ENCODE results near the gene CFTR.
A peak's percentile ranks its signal among the peaks of the same experiment; 100 is the strongest.
"Not testable (repeated sequence)": the region's sequence is repeated elsewhere in the genome, so short reads cannot be mapped to it uniquely, and the experiment has no call there.

The CFTR gene

DNA sequence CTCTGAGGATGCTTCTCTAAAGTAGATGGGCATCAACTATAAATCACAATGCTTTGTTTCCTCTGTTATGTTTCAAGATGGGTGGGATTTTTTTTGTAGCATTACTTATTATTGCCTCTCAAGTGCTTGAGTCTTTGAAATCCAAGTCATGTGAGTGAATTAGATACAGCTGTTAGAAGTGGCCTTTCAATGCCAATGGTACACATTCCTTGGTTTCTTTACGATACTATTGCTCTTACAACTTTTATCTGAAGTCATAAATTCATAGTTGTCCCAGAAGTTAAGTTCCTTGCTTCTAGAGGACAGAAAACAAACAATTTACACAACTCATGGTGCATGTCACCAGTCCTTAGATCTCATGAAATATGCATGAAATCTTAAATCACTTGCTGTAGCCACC is 15.5 kb downstream of the CFTR start:
- DNase-seq (ENCODE audit: low read depth): no peak

DNA sequence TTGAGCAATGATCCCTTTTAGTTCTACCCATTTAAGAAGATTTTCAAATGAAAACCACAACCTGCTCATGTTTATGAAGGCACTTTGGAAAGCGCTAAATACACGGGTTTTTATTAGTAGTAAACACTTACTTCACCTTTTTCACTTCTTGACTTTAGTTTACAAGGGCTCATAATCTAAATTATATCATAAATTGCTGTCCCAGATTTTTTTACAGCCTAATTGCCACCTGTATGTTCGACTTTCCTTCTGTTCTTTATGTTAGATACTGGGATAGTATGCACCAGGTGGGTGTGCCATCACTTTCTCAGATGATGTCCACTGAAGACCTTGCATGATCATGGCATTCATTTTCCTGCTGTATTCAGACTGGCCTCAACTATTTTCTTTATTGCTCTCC is 22.5 kb downstream of the CFTR start:
- DNase-seq (ENCODE audit: low read depth): no peak

DNA sequence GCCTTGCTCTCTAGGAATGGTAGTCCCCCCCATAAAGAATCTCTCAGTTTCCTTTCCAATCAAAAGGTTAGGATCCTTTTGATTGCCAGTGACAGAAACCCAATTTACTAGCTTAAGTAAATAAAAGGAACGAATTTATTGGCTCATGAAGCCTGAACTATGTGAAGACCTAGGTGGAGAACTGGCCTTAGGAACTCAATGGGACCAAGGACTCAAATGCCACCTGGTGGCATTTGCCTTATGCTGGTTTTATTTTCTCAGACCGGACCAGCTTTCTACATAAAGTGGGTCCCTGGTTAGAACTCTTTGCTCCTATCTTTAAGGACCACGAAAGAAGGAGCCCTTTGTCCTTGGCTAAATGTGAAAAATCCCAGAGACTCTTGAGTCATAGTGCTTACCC is 25.4 kb downstream of the CFTR start:
- no peak for DNase-seq (ENCODE audit: low read depth)

DNA sequence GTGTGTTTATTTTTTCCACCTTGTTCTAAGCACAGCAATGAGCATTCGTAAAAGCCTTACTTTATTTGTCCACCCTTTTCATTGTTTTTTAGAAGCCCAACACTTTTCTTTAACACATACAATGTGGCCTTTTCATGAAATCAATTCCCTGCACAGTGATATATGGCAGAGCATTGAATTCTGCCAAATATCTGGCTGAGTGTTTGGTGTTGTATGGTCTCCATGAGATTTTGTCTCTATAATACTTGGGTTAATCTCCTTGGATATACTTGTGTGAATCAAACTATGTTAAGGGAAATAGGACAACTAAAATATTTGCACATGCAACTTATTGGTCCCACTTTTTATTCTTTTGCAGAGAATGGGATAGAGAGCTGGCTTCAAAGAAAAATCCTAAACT is 28.9 kb downstream of the CFTR start:
- DNase-seq (ENCODE audit: low read depth): no peak

DNA sequence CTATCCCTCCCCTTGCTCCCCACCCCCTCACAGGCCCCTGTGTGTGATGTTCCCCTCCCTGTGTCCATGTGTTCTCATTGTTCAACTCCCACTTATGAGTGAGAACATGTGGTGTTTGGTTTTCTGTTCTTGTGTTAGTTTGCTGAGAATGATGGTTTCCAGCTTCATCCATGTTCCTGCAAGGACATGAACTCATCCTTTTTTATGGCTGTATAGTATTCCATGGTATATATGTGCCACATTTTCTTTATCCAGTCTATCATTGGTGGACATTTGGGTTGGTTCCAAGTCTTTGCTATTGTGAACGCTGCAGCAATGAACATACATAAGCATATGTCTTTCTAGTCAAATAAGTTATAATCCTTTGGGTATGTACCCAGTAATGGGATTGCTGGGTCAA is 37.4 kb downstream of the CFTR start:
- not testable (repeated sequence) for DNase-seq (ENCODE audit: low read depth)

DNA sequence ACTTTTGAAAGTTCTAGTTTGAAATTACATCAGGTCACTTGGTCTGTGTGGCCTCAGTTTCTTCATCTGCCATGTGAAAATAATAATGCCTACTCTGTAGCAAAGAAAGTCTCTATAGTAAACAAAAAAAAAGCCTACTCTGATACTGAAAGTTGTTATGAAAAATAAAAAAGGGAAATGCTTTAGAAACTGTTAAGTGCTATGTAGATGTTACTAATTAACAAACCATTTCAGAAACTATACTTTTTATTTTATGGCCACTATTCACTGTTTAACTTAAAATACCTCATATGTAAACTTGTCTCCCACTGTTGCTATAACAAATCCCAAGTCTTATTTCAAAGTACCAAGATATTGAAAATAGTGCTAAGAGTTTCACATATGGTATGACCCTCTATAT is 50.6 kb downstream of the CFTR start:
- no peak for DNase-seq (ENCODE audit: low read depth)

DNA sequence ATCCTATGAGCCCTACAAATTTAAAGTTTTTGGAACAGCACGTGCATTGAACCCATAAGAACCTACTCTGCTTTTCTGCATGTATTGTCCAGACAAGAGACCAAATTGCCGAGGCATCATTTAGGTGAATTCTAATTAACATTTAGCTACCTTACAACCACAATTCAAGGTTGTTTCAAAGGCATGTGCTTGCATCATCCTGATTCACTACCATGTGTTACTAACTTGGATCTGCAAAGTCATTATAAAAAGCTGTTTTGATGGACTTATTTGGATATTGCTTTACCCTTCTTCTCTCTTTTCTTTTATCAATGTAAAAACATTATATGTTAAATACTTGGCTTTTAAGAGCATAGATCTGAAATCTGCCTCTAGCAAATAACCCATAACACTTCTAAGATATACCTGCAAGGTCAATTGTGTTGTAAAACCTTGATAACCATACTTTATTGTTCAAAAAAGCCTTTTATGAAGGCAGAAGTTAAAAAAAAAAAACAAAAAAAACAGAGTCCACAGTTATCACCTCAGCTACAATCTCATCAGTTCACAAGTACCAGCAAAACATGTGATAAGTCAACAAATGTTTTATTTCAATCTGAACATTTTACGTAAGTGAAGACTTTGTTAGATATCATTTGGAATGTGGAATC is 51.9 kb downstream of the CFTR start:
- peak; percentile 57 for DNase-seq (ENCODE audit: low read depth)

DNA sequence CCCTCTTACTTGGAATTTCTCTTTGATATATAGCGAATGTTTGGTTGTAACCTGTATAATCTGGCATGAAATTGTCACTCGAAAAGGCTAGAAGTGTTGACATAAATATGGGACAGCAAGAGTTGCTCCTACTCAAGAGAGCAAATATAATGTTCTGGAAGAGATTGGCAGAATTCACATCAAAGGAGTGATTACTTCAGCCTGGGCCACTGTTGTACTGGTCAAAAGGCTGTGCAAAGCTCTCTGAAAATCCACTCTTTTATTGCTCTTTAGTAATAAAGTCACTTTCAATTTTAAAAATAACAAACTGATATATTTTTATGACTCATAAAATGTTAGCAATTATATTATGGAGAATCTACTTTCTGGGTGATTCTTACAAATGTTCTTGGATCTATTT is 58.2 kb downstream of the CFTR start:
- no peak for DNase-seq (ENCODE audit: low read depth)

DNA sequence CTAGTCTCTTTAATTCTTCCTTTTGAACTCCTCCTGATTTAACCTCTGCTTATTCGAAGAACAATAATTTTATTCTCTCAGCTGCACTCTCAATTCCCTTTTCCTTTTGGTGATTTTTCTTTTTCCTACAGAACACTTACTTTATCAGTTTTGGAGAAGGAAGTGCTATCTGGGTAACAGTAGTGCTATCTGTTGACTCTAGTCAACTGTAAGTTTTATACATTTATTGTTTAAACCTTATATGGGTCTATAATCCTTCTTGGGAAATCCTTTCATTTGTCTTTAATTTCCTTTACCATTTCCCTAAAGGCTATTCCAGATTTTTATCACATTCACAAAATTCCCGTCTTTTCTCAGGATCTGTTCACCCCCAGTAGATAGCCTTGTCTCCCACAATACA is 64.2 kb downstream of the CFTR start:
- DNase-seq (ENCODE audit: low read depth): no peak

DNA sequence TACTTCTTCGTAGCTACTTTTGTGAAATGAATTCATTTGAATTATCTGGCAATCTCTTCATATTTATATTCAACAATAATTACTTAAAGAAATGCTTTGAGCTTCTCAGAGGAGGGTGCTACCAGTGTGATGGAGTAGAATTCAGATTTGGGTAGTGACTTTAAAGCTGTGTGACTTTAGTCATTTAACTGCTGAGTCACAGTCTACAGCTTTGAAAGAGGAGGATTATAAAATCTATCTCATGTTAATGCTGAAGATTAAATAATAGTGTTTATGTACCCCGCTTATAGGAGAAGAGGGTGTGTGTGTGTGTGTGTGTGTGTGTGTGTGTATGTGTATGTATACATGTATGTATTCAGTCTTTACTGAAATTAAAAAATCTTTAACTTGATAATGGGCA is 68.2 kb downstream of the CFTR start:
- DNase-seq (ENCODE audit: low read depth): no peak

DNA sequence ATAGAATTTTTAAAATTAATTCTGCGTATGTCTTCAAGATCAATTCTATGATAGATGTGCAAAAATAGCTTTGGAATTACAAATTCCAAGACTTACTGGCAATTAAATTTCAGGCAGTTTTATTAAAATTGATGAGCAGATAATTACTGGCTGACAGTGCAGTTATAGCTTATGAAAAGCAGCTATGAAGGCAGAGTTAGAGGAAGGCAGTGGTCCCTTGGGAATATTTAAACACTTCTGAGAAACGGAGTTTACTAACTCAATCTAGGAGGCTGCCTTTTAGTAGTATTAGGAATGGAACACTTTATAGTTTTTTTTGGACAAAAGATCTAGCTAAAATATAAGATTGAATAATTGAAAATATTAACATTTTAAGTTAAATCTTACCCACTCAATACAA is 70.8 kb downstream of the CFTR start:
- DNase-seq (ENCODE audit: low read depth): no peak

DNA sequence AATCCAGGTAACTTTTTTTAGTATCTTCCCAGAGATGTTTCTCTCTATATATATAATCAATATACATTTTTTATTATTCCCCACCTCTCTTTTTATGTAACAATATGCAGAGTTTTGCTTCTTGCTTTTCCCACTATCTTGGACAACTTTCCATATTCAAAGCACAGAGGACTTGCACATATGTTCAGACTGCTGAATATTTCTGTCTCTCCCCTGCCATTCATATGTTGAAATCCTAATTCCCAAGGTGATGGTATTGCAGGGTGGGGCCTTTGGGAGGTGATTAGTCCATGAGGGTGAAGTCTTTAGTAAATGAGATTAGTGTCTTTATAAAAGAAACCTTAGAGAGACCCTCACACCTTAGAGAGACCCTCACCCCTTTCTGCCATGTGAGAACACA is 72.8 kb downstream of the CFTR start:
- no peak for DNase-seq (ENCODE audit: low read depth)

DNA sequence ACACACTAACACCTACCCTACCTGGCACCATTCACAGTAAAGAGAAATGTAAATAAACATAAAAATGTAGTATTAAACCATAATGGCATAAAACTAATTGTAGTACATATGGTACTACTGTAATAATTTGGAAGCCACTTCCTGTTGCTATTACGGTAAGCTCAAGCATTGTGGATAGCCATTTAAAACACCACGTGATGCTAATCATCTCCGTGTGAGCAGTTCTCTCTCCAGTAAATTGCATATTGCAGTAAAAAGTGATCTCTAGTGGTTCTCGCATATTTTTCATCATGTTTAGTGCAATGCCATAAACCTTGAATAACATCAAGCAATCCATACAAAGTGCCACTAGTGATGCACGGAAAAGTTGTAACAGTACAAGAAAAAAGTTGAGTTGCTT is 75.4 kb downstream of the CFTR start:
- no peak for DNase-seq (ENCODE audit: low read depth)

DNA sequence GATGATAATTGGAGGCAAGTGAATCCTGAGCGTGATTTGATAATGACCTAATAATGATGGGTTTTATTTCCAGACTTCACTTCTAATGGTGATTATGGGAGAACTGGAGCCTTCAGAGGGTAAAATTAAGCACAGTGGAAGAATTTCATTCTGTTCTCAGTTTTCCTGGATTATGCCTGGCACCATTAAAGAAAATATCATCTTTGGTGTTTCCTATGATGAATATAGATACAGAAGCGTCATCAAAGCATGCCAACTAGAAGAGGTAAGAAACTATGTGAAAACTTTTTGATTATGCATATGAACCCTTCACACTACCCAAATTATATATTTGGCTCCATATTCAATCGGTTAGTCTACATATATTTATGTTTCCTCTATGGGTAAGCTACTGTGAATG is 79.6 kb downstream of the CFTR start:
- no peak for DNase-seq (ENCODE audit: low read depth)

DNA sequence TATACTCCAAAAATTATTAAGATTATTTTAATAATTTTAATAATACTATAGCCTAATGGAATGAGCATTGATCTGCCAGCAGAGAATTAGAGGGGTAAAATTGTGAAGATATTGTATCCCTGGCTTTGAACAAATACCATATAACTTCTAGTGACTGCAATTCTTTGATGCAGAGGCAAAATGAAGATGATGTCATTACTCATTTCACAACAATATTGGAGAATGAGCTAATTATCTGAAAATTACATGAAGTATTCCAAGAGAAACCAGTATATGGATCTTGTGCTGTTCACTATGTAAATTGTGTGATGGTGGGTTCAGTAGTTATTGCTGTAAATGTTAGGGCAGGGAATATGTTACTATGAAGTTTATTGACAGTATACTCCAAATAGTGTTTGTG is 80.2 kb downstream of the CFTR start:
- DNase-seq (ENCODE audit: low read depth): no peak

DNA sequence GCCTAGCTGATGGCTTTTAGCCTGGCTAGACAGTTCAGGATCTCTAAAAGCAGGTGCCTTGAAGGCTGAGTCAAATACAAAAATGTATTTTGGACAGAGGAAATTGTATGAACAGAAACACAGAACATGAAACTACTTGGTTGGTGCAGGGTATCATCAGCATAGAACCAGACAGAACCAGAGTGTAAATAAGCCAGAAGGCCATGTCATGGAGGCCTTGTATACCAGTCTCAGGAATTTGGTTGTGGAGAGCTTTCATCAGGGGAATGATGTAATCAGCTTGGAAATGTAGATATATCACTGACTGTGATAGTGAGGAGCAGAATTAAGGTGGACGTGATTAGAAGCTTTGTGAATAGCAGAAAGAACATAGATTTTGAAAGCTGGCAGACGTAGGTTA is 82.9 kb downstream of the CFTR start:
- DNase-seq (ENCODE audit: low read depth): no peak

DNA sequence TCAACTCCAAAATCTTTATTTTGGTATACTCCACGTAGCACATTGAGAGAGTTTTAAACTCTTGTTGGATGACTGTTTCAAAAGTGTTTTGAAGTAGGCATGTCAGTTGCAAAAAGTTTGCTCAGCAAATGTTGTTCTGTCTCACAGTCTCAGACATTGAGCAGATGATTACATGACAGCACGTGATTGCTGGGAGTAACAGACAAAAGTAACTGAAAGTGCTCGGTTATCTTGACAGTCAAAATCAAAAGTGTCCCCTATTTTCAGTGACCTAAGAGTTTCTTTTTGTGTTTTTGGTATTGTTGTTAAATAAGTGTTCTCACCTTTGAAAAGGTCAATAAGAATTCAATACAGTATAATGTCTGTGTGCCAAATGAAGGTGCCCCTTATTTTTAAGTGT is 84.3 kb downstream of the CFTR start:
- no peak for DNase-seq (ENCODE audit: low read depth)

DNA sequence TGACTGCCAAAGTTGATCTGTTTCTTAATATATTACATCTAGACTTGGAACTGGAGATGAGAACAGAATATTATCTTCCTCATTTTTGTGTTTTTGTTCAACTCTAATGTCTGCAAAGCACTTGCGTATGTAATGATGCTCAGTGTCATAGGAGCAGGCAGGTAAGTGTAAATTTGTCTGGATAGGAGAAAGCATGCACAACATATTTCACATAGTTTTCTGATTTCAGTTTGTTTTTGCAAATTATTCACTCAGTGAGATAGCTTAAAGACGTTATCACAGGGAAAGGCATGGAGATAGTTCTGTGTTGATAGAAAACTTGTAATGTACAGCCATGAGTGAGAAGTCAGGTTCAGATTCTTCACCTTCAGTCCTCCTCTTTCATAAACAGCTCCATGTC is 84.8 kb downstream of the CFTR start:
- DNase-seq (ENCODE audit: low read depth): no peak

DNA sequence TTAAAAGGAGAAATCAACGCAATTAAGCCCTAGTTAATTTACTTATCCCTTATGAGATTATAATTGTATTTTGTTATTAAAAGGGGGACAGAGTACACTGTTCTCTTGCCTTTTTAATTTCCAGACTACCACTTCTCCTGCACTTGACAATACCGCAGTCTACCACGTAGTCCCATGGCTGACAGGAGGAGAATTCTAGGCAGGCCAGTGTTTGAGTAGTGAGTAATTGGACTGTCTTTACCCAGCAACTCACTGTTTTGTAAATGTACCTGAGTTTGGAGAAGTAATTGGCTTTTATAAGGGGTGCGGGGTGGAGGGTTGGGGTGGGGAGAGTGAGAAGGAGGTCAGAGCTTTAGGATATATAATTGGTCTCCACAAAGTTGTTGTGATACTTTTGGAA is 85.4 kb downstream of the CFTR start:
- no peak for DNase-seq (ENCODE audit: low read depth)

DNA sequence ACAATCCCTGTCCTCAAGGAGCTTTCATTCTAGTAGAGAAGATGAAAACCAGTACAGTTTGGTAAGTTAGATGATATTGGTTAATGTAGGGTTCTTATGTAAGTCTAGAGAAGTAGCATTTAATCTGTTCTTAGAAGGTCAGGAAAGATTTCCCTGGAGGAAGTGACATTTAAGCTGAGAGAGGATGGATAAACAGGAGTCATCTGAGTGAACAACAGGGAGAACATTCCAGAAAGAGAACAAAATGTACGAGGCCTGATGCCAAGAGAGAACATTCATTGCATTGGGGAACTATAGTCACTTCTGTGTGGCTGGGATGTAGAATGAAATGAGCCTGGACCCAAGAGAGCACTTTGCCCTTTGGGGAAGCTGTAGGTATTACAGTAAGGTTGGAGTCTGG is 88.0 kb downstream of the CFTR start:
- peak; percentile 39 for DNase-seq (ENCODE audit: low read depth)

DNA sequence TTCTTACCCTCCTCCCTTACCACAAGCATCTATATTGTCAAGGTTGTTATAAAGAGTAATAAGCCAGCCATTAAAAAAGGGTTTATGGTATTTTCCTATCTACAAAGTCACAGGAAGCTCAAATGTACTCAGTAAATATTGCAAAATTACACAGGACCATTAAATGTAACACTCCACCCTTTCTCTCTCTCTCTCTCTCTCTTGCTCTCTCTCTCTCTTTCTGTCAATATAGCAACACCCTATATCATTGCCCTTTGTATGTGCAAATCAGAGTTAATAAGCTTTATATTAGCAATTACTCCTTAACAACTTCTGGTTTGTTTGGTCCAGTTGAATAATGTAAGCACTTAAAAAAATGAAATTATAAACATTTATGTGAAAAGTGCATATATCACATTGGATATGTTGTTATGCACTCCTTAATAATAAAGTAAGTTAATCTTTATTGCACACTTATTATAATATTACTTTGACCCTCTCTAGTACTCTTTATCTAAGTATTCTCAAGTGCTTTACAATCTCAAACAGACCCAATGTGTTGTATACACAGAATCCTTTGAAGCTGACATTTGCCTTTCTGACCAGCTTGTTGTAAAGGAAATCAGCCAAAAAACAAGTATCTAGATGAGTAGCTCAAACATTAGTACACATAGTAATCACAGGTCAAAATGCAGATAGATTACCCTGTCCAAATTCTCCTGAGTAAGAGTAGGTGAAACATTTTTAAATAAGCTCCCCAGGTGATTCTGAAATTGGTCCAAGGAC is 93.2 kb downstream of the CFTR start:
- no peak for DNase-seq (ENCODE audit: low read depth)

DNA sequence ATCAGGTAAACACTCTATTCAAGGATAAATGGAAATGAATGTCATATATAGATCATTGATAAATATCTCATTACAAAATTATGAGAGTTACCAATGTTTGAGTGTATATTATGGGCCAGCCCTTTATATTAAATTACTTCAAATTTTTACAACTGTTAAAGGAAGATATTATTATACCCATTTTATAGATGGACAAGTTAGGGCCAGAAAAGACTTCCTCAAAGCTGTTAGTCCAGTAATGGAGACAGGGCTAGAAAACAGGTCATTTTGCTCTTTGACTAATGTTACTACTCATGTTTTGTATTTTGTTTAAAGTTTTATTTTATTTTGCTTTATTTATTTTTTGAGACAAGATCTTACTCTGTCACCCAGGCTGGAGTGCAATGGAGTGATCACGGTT is 101.6 kb downstream of the CFTR start:
- DNase-seq (ENCODE audit: low read depth): no peak

DNA sequence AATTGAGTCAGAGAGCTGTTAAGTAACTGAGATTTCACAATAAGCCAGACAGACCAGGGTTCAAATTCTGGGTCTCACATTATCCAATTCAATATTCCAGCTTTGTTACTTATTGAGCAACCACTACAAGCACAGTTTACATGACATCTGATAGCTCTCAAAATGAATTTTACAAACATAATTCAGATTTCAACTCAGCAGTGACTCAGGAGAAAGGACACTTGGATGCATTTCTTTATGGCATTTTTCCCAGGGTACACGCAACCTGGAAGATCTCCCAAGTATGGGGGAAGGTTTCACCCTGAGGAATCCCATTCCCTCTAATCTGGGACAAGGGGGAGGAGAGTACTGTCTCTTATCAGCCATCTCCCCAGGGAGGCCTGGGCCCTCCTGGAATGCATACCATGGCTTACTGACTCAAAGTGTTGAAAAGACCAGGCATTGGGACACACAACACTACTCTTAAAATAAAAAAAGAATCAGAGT is 102.4 kb downstream of the CFTR start:
- peak; percentile 96 for DNase-seq (ENCODE audit: low read depth)

DNA sequence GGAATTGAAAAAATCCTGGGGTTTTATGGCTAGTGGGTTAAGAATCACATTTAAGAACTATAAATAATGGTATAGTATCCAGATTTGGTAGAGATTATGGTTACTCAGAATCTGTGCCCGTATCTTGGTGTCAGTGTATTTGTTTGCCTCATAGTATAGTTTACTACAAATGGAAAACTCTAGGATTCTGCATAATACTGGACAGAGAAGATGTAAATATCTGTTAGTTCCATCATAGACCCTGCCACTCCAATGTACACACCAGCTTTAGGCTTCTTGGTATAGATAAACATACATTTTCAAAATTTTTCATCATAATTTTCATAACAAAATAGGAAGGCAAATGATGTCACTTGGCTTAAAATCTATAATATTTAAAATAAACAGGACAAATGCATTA is 108.1 kb downstream of the CFTR start:
- no peak for DNase-seq (ENCODE audit: low read depth)
